ENCODE results near the gene SMIM32. TPM values are rescaled to one million over a fixed set of nuclear protein-coding genes. Genes with fewer than 3 reads are reported as not detected.

Gene SMIM32
- total RNA-seq, 4 donors from 2014 or later = 5.8 to 18.4 (median 15.1) TPM

GRCh38 chr5:136213919-136214493 is 21.0 kb upstream of the SMIM32 start:
- no peaks in the 10 kb centered on the region for H3K4me1 ChIP-seq
- TF ChIP-seq CTCF (IDR thresholded peaks at IDR 0.05) = no peak
- TF ChIP-seq POLR2A (IDR thresholded peaks at IDR 0.05) = no peak
- H3K27me3 ChIP-seq = no peaks in the 10 kb centered on the region
- DNase-seq = no peak
- no peaks in the 10 kb centered on the region for H3K36me3 ChIP-seq
- H3K4me3 ChIP-seq = no peak overlapping the region
- no peaks in the 10 kb centered on the region for H3K9me3 ChIP-seq
- H3K27ac ChIP-seq = no peak overlapping the region

GRCh38 chr5:136212252-136212721 is 19.3 kb upstream of the SMIM32 start:
- TF ChIP-seq POLR2A (IDR thresholded peaks at IDR 0.05) (no peak), CTCF (IDR thresholded peaks at IDR 0.05) (peak; percentile 49 to 83 (median 74))
- peak; percentile 23 to 75 (median 75) for DNase-seq
- H3K4me1 ChIP-seq = no peaks in the 10 kb centered on the region
- no peak overlapping the region for H3K27ac ChIP-seq
- no peaks in the 10 kb centered on the region for H3K27me3 ChIP-seq
- H3K9me3 ChIP-seq = no peaks in the 10 kb centered on the region
- H3K36me3 ChIP-seq = no peaks in the 10 kb centered on the region
- no peak overlapping the region for H3K4me3 ChIP-seq

- DNase-seq = no peak
- Histone ChIP-seq H3K27me3 (no peaks in the 10 kb centered on the region), H3K4me3 (no peak overlapping the region), H3K27ac (no peak overlapping the region), H3K36me3 (no peaks in the 10 kb centered on the region), H3K4me1 (no peaks in the 10 kb centered on the region), H3K9me3 (no peaks in the 10 kb centered on the region)
- TF ChIP-seq CTCF (IDR thresholded peaks at IDR 0.05) (no peak), POLR2A (IDR thresholded peaks at IDR 0.05) (no peak)
Observed at GRCh38 chr5:136211282-136212040, 18.5 kb upstream of the SMIM32 start.

GRCh38 chr5:136210259-136210658 is 17.3 kb upstream of the SMIM32 start:
- H3K27me3 ChIP-seq = no peaks in the 10 kb centered on the region
- no peak for DNase-seq
- no peak overlapping the region for H3K27ac ChIP-seq
- no peak overlapping the region for H3K4me3 ChIP-seq
- TF ChIP-seq CTCF (IDR thresholded peaks at IDR 0.05) (no peak), POLR2A (IDR thresholded peaks at IDR 0.05) (no peak)
- no peaks in the 10 kb centered on the region for H3K9me3 ChIP-seq
- no peaks in the 10 kb centered on the region for H3K4me1 ChIP-seq
- no peaks in the 10 kb centered on the region for H3K36me3 ChIP-seq

GRCh38 chr5:136209346-136209910 is 16.5 kb upstream of the SMIM32 start:
- Histone ChIP-seq H3K9me3 (no peaks in the 10 kb centered on the region), H3K27me3 (no peaks in the 10 kb centered on the region), H3K27ac (no peak overlapping the region), H3K36me3 (no peaks in the 10 kb centered on the region), H3K4me1 (no peaks in the 10 kb centered on the region), H3K4me3 (no peak overlapping the region)
- DNase-seq = no peak
- TF ChIP-seq CTCF (IDR thresholded peaks at IDR 0.05) (no peak), POLR2A (IDR thresholded peaks at IDR 0.05) (no peak)
